Brain pericyte (primary cell): ENCODE measurements around the gene CMIP.
A peak's percentile ranks its signal among the peaks of the same experiment; 100 is the strongest.

Source experiments
- DNase-seq: peaks from one replicate; pipeline ENCODE4 v3.0.0-alpha.2; 2012; ENCODE audit warnings: low read depth, low spot score

Gene CMIP

DNA sequence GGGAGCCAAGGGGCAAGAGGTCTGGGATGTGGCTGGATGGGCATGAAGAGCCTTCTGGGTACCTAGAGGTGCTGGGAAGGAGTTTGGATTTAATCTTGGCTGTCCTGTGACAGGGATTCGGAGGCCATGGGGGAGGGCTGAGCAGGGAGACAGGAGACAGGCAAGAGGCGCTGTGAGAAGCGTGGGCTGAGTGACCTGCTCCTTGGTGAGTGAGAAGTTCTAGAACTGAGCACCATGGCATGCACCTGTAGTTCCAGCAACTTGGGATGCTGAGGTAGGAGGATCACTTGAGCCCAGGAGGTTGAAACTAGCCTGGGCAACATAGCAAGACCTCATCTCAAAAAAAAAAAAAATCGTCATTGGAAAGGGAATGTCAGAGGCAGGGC, 256.2 kb downstream of the CMIP start:
- DNase-seq, result no peak

- no peak for DNase-seq
Measured at GRCh38 chr16:81701296-81701970, 256.8 kb downstream of the CMIP start.

GRCh38 chr16:81702506-81702905, 257.9 kb downstream of the CMIP start:
- DNase-seq, result no peak

DNA sequence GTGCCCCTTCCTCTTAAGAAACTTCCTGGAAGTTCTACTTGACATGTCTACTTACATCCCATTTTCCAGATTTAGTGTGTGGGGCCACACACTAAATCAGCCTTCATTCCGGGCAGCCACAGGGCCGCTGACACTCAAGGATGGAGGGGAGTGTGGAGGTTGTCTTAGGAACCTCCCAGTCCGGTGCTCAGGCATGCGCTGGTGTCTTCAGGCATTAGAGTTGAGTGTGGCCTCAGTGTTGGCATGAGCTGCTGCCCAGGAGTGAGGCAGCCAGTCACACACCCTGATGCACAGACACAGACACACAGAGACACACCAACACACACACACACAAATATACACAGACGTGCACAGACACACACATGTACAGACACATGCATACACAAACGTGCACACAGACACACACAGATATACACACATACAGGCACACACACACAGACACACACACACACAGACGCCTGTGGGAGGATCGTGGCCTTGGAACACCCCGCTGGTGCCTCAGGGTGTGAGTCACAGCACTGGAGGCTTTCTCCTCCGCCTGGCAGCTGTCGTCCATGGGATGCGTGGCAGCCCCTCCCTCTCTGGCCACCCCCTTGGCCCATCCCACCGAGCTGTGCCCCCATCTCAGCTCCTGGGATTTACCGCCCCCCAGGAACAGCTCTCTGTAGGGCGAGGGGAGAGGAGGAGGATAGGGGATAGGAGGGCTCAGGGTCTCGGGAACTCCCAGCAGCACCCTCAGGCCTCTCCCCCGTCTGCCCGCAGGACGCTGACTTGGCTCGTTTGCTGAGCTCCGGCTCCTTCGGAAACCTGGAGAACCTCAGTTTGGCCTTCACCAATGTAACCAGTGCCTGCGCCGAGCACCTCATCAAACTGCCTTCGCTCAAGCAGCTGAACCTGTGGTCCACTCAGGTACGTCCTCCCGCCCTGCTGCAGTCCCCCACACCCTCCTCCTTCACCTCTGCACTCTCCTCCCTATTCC, 258.9 kb downstream of the CMIP start:
- peak; percentile 63 for DNase-seq

- DNase-seq, result no peak
Measured at GRCh38 chr16:81705261-81705660, 260.7 kb downstream of the CMIP start.

GRCh38 chr16:81706327-81707295, 262.0 kb downstream of the CMIP start:
- no peak for DNase-seq

DNA sequence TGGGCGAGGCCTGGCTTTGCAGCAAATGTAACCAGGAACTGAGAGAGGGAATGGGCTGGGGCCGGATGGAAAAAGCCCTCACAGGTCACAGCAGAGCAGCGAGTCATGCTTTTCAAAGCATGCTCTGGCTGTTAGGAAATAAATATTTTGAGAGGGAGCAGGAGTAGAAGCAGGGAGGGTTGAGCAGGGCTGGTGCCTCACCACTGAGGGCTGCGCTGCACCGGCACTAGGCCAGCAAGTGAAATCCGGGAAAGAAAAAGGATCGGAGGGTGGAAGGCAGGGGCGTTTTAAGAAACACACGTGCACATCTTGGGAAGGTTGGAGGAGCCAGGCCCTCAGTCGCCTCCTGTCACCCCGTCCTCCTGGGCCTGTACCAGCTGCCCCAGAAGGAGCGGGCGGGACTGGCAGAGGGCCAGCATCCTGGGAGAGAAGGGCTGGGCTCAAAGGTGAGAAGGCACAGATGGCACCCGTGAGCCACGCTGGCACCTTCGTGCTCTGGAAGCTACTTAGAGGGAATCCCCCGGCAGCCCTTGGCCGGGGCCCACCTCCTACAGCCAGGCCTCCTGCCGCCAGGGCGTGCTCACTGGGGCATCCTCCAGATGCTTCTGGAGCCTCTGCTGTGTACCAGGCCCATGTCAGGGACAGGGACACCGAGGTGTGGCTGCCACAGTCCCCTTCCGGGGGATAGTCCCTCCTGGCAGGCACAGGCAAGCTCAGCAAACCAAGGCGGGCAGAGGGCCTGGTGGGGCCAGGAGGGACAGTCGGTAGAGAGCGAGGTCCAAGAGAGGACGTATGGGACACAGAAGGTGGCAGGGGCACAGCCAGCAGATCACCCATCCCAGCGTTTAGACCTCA, 263.0 kb downstream of the CMIP start:
- DNase-seq, result no peak

- no peak for DNase-seq
Measured at GRCh38 chr16:81708266-81709015, 263.8 kb downstream of the CMIP start.

DNA sequence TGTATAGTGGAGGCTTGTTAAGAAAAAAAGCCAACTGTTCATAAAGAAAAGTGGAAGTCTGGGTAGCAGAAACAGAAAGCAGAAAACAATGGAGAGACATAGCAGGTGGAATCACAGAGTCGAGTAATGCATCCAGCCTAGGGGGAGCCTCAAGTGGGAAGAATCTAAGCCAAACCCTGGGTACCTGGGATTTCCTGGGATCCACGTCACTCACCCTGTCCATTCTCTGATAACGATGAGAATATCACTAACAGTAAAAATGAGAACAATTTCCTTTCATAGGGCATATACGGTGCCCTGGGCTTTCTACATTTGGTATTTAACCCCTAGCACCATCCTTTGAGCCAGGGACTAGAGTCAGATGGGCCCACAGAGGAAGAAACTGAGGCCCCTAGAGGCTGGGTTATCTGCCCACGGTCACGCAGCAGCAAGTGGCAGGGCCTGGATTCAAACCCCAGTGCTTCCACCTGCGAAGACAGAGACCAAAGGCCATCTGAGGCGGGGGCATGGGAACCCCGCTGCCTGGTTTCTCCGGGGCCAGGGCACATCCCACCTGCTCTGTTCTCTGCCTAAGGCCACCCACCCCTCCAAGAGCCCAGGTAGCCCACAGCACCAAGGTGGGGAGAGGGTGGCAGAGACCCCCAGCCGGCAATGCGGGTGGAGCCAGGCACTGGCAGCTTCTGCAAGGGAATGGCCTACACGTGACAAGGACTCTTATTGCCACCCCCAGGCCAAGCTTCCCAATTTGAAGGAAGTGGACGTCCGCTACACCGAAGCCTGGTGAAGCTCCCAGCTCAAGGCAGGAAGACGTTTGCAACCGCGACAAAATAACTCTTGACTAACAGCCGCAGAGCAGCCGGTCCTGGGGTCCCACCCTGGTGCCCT, 264.6 kb downstream of the CMIP start:
- no peak for DNase-seq

DNA sequence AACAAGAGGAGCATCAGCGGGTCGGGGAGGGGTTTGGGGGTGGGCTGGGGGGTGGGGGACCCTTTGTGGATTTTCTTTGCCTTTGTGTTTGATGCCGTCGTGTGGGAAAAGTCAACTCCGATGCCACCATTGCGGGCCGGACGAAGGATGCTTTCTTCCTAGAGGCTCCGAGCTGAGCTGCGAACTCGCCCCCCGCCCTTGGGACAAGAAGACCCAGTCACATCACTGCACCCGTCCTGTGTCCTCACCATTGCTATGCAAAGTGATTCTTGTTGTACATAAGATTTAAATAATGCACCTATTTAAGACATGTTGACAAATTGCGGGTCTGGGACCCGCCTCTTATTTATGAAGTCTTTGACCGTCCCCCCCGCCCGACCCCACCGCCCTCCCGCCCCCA, 265.4 kb downstream of the CMIP start:
- DNase-seq, result no peak

DNA sequence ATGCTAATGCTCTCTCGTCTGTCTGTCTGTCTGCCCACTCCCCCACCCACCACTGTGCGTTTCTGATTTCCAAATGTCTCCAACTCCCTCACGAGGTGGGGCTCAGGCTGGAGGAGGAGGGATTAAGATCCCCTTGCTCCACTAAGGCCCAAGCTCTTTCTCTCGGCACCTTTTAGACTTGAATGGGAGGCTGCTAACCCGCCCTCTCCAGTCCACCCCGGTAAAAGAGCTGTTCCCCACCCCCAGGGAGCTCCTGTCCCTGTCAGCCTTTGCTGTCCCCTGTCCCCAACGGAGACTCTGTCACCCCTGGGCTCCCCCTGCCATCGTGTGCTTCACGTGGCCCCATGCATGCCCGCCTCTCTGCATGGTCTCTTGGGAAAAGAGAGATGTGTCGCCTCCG, 266.0 kb downstream of the CMIP start:
- DNase-seq, result no peak

DNA sequence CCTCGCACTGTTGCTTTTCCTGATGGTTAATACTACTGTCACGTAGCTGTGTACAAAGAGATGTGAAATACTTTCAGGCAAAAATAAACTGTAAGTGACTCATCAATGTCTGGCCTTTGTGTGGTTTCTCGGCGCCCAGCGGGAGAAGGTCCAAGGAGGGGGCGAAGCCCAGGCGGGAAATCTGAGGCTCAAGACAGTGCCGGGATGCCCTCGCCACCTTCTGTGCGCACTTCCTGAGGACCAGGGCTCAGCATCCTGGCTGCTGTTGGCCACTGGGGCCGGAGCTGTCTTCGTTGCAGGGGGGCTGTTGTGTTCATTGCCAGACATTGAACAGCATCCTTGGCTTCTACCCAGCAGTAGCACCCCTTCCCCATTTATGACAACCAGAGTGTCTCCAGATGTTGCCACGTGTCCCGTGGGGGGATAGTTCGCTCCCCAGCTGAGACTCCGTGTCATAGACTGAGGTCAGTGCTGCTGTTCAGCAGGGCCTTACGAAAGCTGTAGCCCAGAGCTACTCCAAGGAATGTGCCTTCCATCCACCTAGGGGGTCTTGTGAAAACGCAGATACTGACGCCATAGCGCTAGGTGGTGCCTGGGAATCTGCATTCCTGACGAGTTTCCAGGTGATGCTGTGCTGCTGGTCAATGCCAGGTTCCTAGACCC, 267.2 kb downstream of the CMIP start:
- peak; percentile 96 for DNase-seq

DNA sequence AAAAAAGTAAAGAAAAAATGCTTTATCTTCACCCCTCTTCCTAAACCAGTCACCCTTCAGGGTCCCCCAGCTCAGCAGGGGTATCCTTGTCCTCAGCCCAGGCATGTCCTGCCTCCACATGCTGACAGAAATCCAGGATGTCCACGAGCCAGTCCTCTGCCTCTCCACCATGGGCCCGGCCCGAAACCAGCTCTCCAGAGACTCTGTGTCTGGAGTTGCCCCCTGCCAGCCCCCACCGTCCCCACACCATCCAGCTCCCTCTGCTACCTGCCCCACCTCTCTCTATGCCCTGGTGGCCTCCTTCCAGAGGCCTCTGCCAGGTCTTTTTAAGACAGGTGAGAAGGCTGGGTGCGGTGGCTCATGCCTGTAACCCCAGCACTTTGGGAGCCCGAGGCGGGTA, 268.1 kb downstream of the CMIP start:
- no peak for DNase-seq

DNA sequence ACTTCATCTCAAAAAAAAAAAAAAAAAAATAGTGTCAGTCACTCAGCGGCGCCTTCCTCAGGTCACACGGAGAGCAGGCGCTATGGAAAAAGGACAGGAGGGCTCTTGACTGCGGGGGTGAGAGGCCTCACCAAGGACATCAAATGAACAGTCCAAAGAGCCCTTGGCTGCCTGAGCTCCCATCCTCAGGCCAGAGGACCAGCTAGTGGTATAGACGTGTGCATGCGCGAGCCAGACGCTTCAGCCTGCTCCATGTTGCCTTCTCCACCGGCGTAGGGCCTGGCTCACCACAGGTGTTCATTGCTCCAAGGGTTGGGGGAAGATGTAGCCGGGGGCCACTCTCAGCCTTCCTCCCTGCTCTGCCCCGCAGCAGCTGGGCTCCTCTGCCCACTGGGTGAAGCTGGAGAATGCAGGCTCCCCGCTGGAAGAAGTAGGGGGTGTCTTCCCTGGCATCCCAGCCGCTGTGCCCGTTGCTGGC, 268.7 kb downstream of the CMIP start:
- DNase-seq, result no peak

DNA sequence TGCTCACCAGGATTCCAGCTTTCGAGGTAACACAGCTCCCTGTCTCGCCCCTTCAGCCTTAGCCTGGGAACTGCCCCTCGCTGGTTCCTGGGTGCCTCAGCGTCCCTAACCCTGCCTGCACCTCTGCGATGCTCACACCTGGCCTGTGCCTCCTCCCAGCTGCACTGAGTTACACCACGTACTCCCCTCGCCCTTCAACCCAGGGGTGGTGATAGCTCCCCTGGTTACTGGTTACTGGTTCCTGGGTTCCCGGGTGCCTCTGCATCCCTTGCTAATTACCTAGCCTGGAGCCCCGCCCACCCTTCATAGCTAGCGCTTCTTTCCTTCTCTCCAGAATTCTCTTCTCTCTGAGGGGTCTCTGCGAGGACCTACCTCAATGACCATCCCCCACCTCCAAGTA, 269.2 kb downstream of the CMIP start:
- no peak for DNase-seq

DNA sequence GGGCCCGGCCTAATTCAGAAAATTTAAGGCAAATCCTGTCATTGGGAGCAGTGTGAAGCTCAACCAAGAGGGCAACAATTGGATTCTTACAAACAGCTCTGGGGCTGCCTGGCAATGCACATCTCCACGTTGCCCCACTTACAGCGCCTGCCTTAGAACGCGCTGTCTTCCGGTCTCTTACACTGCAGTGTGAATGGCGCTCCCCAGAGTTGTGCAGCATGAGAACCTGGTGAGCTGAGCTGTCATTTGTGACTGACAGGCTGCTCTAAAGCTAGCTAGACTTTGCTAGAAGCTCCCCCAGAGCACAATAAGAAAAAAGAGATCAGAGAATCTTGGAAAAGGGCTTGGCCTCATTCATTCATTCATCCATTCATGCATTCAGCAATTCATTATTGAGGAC, 270.0 kb downstream of the CMIP start:
- DNase-seq, result no peak

GRCh38 chr16:81715358-81716196, 271.0 kb downstream of the CMIP start:
- DNase-seq, result no peak
